ENCODE results near the gene ZKSCAN5. TPM values are rescaled to one million over a fixed set of nuclear protein-coding genes. Genes with fewer than 3 reads are reported as not detected.

Gene ZKSCAN5
- total RNA-seq, 1 experiment from 2014 or later = 10.2 TPM

DNA sequence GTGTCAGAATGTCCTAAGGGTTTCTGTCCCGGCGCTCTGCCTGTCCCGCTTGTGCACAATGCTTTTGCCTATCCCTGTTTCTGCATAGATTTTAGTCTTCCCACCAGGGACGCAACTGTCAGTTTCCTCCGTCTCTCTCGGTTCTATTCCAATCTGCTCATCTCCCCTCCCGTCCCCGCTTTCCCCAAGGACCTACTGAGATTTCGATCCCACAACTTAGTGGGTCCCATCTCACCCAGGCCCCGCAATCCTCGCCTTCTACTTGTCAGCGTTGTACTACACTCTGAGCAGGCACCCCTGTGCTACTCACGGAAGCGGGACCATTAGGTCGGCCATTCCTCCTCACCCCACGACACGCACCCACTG lies 53.5 kb downstream of the ZKSCAN5 start:
- no peaks in the 10 kb centered on the region for H3K9me3 ChIP-seq (ENCODE audit: control insufficient read depth in 1 of 2, insufficient read depth in 1 of 2, low read depth in 1 of 2, low read length in 2 of 2)
- peaks cover 58% of the 10 kb centered on the region for H3K79me2 ChIP-seq (ENCODE audit: insufficient read depth, low read length)
- no peak for DNase-seq (ENCODE audit: low read depth, low spot score)
- ChIA-PET POLR2A (interaction anchor here (0.7 to 1.4 kb wide), 7 partner anchors 14 to 850 kb away, joined by 3 to 8 read pairs (median 3); partner anchors contain the start of genes BUD31, ZKSCAN5 and ZSCAN25), CTCF (no interaction called here), RAD21 (ENCODE audit: low non-redundant PET in 1 of 2, low total read pairs in 2 of 2, uncharacterized antibody in 2 of 2, unreplicated experiment in 2 of 2) (no interaction called here)
- H2AFZ ChIP-seq (ENCODE audit: low read depth, low read length, poor library complexity, severe bottlenecking) = no peak overlapping the region
- H3K36me3 ChIP-seq (ENCODE audit: control insufficient read depth in 1 of 2, insufficient read depth in 2 of 2, low read length in 2 of 2) = peaks cover 12 to 23% of the 10 kb centered on the region in 2 experiments
- intact Hi-C loops (cut with micrococcal nuclease) = loop anchor here (5.0 kb wide), 1 partner anchor 59 kb away; the partner anchor contains the start of gene ZSCAN25
- H3K4me3 ChIP-seq (replicated peaks in 1 of 2; ENCODE audit: low read depth in 1 of 2, low read length in 2 of 2) = peak overlapping the region; percentile 90 to 95
- TF ChIP-seq JUND (IDR thresholded peaks at IDR 0.05) (no peak), TCF7L2 (IDR thresholded peaks at IDR 0.05; ENCODE audit: borderline replicate concordance, extremely low read depth, insufficient read depth, insufficient read length) (no peak), FOSL1 (IDR thresholded peaks at IDR 0.05; ENCODE audit: low read depth) (no peak), CEBPB (IDR thresholded peaks at IDR 0.05; ENCODE audit: low read depth) (no peak), SIN3A (IDR thresholded peaks at IDR 0.05; ENCODE audit: low read depth) (no peak)
- H3K9me2 ChIP-seq (ENCODE audit: insufficient read depth) = no peaks in the 10 kb centered on the region
- BruUV-seq (replicated peaks) = no TSS peak
- no peaks in the 10 kb centered on the region for H4K20me1 ChIP-seq (ENCODE audit: insufficient read depth)
- H3K4me1 ChIP-seq (ENCODE audit: control insufficient read depth in 1 of 2, insufficient read depth in 2 of 2, low read length in 2 of 2) = peaks cover 22 to 42% of the 10 kb centered on the region in 2 experiments
- no peaks in the 10 kb centered on the region for H3K27me3 ChIP-seq (ENCODE audit: insufficient read depth, low read length)
- peak; percentile 56 for ATAC-seq
- H3K27ac ChIP-seq (ENCODE audit: low read depth, low read length) = peak overlapping the region; percentile 93
- H3K9ac ChIP-seq (ENCODE audit: low read length) = peak overlapping the region; percentile 96
- peak overlapping the region; percentile 79 for H3K4me2 ChIP-seq (ENCODE audit: low read length)

DNA sequence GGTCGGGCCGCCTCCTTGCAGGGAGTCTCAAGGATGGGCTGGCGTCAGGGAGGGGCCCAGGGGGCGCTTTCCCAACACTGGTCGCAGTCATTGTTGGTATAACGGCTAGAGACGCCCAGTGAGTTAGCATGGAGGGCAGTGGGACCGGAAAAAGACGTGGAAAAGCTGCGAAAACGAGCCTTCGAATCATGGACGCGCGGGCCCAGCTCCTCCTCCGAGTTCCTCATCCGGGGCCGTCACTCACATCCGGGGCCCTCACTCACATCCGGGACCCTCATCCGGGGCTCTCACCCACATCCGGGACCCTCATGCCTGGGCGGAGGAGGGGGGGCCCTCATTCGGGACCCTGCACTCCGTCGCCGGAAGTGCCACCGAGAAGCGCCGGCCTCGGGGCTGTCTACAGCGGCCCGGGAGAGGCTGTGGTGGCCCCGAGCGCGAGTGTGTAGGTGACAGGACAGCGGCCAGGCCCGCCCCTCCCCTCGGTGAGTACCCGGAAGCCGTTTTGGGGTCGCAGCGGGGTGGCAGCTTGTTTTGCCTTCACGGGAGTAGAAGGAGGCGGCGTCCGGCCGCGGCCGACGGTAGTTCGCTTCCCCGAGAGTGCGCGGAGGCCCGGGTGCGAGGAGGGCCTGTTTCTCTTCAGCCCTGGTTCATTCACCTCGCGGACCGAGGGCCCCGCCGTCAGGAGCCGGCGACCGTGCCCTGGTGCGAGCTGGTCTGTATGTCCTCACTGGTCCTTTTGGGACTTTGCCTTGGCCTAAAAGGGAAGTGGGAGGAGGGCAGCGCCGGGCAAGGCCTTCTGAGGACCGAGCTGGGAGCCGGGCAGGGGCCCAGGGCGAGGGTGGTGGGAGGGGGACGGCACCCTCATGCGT lies 54.1 kb downstream of the ZKSCAN5 start, which contains the start of gene ZNF655:
ZNF655 (plus strand) TSS at position 337 of the 869 bp plus-strand sequence. CDS start 1,918 bp downstream, outside the sequence.
- peak within 1 kb of the TSS; percentile 90 to 95 for H3K4me3 ChIP-seq (replicated peaks in 1 of 2; ENCODE audit: low read depth in 1 of 2, low read length in 2 of 2)
- RAD21 ChIA-PET (ENCODE audit: low non-redundant PET in 1 of 2, low total read pairs in 2 of 2, uncharacterized antibody in 2 of 2, unreplicated experiment in 2 of 2) = no interaction called here
- DNase-seq (ENCODE audit: low read depth, low spot score) (peak; percentile 82), ATAC-seq (peak; percentile 76)
- peak within 1 kb of the TSS; percentile 93 for H3K27ac ChIP-seq (ENCODE audit: low read depth, low read length)
- no peaks in the 10 kb centered on the region for H3K9me2 ChIP-seq (ENCODE audit: insufficient read depth)
- peaks cover 28 to 48% of the 10 kb centered on the region in 2 experiments for H3K4me1 ChIP-seq (ENCODE audit: control insufficient read depth in 1 of 2, insufficient read depth in 2 of 2, low read length in 2 of 2)
- POLR2A ChIA-PET = interaction anchor here (0.6 to 1.5 kb wide), 10 partner anchors 13 to 849 kb away, joined by 3 to 8 read pairs (median 3); partner anchors contain the start of genes BUD31, ZKSCAN5 and ZSCAN25
- H3K9ac ChIP-seq (ENCODE audit: low read length) = peak within 1 kb of the TSS; percentile 96
- peak within 1 kb of the TSS; percentile 79 for H3K4me2 ChIP-seq (ENCODE audit: low read length)
- intact Hi-C loops (cut with micrococcal nuclease) = loop anchor here (5.0 kb wide), 1 partner anchor 59 kb away; the partner anchor contains the start of gene ZSCAN25
- BruUV-seq (replicated peaks) = TSS peak; percentile 44
- H2AFZ ChIP-seq (ENCODE audit: low read depth, low read length, poor library complexity, severe bottlenecking) = no peak within 1 kb of the TSS
- H4K20me1 ChIP-seq (ENCODE audit: insufficient read depth) = no peaks in the 10 kb centered on the region
- CTCF ChIA-PET = no interaction called here
- H3K36me3 ChIP-seq (ENCODE audit: control insufficient read depth in 1 of 2, insufficient read depth in 2 of 2, low read length in 2 of 2) = peaks cover 12 to 23% of the 10 kb centered on the region in 2 experiments
- TF ChIP-seq, protein P1, sequence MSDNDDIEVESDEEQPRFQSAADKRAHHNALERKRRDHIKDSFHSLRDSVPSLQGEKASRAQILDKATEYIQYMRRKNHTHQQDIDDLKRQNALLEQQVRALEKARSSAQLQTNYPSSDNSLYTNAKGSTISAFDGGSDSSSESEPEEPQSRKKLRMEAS (IDR thresholded peaks at IDR 0.05) = peak; percentile 78
- TF ChIP-seq TCF7L2 (IDR thresholded peaks at IDR 0.05; ENCODE audit: borderline replicate concordance, extremely low read depth, insufficient read depth, insufficient read length) (no peak), ZFX (IDR thresholded peaks at IDR 0.05) (peak; percentile 95), EGR1 (IDR thresholded peaks at IDR 0.05; ENCODE audit: low read depth) (no peak), ZNF274 (IDR thresholded peaks at IDR 0.05; ENCODE audit: low read depth, low read length) (no peak), ELF1 (IDR thresholded peaks at IDR 0.05; ENCODE audit: borderline replicate concordance, low read depth) (peak; percentile 82), SIN3A (IDR thresholded peaks at IDR 0.05; ENCODE audit: low read depth) (peak; percentile 77; the same call in 1 of the 2 replicates), POLR2AphosphoS5 (IDR thresholded peaks at IDR 0.05; ENCODE audit: low read depth, low read length) (peak; percentile 88), SRF (IDR thresholded peaks at IDR 0.05; ENCODE audit: low read depth) (no peak), CEBPB (IDR thresholded peaks at IDR 0.05; ENCODE audit: low read depth) (no peak), YY1 (IDR thresholded peaks at IDR 0.05; ENCODE audit: extremely low read depth, insufficient replicate concordance, low read depth, low read length) (peak; percentile 64), POLR2A (IDR thresholded peaks at IDR 0.05; ENCODE audit: borderline replicate concordance, extremely low read depth, insufficient read depth, insufficient read length) (peak; percentile 74), RAD21 (IDR thresholded peaks at IDR 0.05; ENCODE audit: low read depth) (no peak)
- TF ChIP-seq, protein P2, sequence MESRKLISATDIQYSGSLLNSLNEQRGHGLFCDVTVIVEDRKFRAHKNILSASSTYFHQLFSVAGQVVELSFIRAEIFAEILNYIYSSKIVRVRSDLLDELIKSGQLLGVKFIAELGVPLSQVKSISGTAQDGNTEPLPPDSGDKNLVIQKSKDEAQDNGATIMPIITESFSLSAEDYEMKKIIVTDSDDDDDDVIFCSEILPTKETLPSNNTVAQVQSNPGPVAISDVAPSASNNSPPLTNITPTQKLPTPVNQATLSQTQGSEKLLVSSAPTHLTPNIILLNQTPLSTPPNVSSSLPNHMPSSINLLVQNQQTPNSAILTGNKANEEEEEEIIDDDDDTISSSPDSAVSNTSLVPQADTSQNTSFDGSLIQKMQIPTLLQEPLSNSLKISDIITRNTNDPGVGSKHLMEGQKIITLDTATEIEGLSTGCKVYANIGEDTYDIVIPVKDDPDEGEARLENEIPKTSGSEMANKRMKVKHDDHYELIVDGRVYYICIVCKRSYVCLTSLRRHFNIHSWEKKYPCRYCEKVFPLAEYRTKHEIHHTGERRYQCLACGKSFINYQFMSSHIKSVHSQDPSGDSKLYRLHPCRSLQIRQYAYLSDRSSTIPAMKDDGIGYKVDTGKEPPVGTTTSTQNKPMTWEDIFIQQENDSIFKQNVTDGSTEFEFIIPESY (IDR thresholded peaks at IDR 0.05; ENCODE audit: extremely low read depth, insufficient replicate concordance, low read length) = peak; percentile 50
- H3K9me3 ChIP-seq (ENCODE audit: control insufficient read depth in 1 of 2, insufficient read depth in 1 of 2, low read depth in 1 of 2, low read length in 2 of 2) = no peaks in the 10 kb centered on the region
- peaks cover 59% of the 10 kb centered on the region for H3K79me2 ChIP-seq (ENCODE audit: insufficient read depth, low read length)
- H3K27me3 ChIP-seq (ENCODE audit: insufficient read depth, low read length) = no peaks in the 10 kb centered on the region

Measured in HCT116 (cell line).